ENCODE measurements around the gene KCNC2. TPM values are rescaled to one million over a fixed set of nuclear protein-coding genes. Genes with fewer than 3 reads are reported as not detected.

Gene KCNC2
- polyA plus RNA-seq, 1 donor from 2014 or later = 7.4 TPM

DNA sequence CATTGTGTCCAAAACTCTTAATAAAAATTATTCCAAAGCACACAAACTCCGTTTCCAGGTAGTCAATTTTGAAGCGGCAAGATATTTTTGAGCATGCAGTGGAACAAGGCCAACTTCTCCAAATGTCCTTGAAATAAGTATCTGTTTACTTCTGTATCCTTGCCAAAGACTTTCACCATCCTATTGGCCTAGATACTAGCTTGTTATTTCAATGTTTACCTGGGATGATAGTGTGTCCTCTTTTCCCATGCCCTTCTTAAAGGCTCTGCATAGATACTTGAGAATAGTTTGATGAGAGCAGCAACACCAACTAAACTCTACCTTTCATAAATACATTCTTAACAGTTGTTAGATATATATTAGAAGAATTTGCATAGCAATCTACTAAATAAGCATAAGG lies 160.9 kb downstream of the KCNC2 start:
- Histone ChIP-seq H3K27me3 (ENCODE audit: insufficient read depth, low read depth, low read length) (no peaks in the 10 kb centered on the region), H3K27ac (ENCODE audit: low read length) (no peak overlapping the region), H3K36me3 (ENCODE audit: insufficient read depth, low read length) (no peaks in the 10 kb centered on the region), H4K20me1 (ENCODE audit: insufficient read depth) (no peaks in the 10 kb centered on the region), H3K4me3 (ENCODE audit: low read length) (no peak overlapping the region), H3K9me2 (ENCODE audit: insufficient read depth, low read length) (no peaks in the 10 kb centered on the region), H3K4me2 (ENCODE audit: low read length) (no peak overlapping the region), H3K9ac (ENCODE audit: low read length) (no peak overlapping the region), H3K9me3 (ENCODE audit: low read length) (no peaks in the 10 kb centered on the region), H3K79me2 (replicated peaks; ENCODE audit: insufficient read depth, low read length) (no peaks in the 10 kb centered on the region), H2AFZ (ENCODE audit: low read depth, low read length) (no peak overlapping the region), H3F3A (ENCODE audit: insufficient read depth, low read length, poor library complexity, severe bottlenecking) (no peaks in the 10 kb centered on the region)
- TF ChIP-seq POLR2AphosphoS5 (IDR thresholded peaks at IDR 0.05) (no peak), RAD21 (conservative IDR thresholded peaks at IDR 0.05) (no peak), MXI1 (conservative IDR thresholded peaks at IDR 0.05; ENCODE audit: poor library complexity, severe bottlenecking) (no peak), EZH2 (IDR thresholded peaks at IDR 0.05; ENCODE audit: borderline replicate concordance, insufficient read depth, low read length, poor library complexity, severe bottlenecking) (no peak), TAF1 (IDR thresholded peaks at IDR 0.05; ENCODE audit: low read depth) (no peak), SMC3 (conservative IDR thresholded peaks at IDR 0.05; ENCODE audit: poor library complexity) (no peak), EP300 (conservative IDR thresholded peaks at IDR 0.05; ENCODE audit: poor library complexity, severe bottlenecking) (no peak)
- TF ChIP-seq, protein P1, sequence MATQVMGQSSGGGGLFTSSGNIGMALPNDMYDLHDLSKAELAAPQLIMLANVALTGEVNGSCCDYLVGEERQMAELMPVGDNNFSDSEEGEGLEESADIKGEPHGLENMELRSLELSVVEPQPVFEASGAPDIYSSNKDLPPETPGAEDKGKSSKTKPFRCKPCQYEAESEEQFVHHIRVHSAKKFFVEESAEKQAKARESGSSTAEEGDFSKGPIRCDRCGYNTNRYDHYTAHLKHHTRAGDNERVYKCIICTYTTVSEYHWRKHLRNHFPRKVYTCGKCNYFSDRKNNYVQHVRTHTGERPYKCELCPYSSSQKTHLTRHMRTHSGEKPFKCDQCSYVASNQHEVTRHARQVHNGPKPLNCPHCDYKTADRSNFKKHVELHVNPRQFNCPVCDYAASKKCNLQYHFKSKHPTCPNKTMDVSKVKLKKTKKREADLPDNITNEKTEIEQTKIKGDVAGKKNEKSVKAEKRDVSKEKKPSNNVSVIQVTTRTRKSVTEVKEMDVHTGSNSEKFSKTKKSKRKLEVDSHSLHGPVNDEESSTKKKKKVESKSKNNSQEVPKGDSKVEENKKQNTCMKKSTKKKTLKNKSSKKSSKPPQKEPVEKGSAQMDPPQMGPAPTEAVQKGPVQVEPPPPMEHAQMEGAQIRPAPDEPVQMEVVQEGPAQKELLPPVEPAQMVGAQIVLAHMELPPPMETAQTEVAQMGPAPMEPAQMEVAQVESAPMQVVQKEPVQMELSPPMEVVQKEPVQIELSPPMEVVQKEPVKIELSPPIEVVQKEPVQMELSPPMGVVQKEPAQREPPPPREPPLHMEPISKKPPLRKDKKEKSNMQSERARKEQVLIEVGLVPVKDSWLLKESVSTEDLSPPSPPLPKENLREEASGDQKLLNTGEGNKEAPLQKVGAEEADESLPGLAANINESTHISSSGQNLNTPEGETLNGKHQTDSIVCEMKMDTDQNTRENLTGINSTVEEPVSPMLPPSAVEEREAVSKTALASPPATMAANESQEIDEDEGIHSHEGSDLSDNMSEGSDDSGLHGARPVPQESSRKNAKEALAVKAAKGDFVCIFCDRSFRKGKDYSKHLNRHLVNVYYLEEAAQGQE (IDR thresholded peaks at IDR 0.05; ENCODE audit: borderline replicate concordance) = no peak
- TF ChIP-seq, protein P2, sequence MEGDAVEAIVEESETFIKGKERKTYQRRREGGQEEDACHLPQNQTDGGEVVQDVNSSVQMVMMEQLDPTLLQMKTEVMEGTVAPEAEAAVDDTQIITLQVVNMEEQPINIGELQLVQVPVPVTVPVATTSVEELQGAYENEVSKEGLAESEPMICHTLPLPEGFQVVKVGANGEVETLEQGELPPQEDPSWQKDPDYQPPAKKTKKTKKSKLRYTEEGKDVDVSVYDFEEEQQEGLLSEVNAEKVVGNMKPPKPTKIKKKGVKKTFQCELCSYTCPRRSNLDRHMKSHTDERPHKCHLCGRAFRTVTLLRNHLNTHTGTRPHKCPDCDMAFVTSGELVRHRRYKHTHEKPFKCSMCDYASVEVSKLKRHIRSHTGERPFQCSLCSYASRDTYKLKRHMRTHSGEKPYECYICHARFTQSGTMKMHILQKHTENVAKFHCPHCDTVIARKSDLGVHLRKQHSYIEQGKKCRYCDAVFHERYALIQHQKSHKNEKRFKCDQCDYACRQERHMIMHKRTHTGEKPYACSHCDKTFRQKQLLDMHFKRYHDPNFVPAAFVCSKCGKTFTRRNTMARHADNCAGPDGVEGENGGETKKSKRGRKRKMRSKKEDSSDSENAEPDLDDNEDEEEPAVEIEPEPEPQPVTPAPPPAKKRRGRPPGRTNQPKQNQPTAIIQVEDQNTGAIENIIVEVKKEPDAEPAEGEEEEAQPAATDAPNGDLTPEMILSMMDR (IDR thresholded peaks at IDR 0.05; ENCODE audit: poor library complexity, severe bottlenecking) = no peak

DNA sequence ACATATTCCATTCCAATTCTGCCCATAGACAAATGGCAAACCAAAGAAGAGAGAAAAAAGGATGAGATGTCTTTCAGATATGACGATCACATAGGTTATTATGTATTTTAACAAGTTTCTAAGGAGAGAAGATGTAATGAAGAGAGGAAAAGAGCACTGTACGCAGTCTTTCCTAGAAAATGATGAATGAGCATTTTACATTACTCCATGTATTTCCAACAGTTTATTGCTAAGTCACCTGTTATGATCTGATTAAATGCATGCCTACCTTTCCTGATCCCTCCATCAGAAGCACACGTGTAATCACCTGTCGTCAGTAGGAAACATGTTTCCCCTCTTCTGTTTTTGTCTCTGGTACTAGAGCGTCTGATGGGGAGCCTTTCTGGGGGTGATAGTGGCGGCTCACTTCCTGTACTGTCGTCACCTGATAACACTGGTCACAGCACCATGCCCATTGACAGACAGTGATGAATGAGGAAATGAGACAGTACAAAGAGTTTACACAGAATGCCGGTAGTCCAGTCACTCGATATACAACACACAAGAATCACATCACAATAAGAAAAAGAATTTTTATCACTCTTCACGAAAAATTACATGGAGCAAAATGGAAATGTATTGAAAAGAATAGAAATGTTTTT lies 161.6 kb downstream of the KCNC2 start:
- H3K79me2 ChIP-seq (replicated peaks; ENCODE audit: insufficient read depth, low read length) = no peaks in the 10 kb centered on the region
- H3K9me3 ChIP-seq (ENCODE audit: low read length) = no peaks in the 10 kb centered on the region
- TF ChIP-seq EZH2 (IDR thresholded peaks at IDR 0.05; ENCODE audit: borderline replicate concordance, insufficient read depth, low read length, poor library complexity, severe bottlenecking) = no peak
- no peaks in the 10 kb centered on the region for H4K20me1 ChIP-seq (ENCODE audit: insufficient read depth)
- H3K27me3 ChIP-seq (ENCODE audit: insufficient read depth, low read depth, low read length) = no peaks in the 10 kb centered on the region
- no peak overlapping the region for H3K4me3 ChIP-seq (ENCODE audit: low read length)
- H2AFZ ChIP-seq (ENCODE audit: low read depth, low read length) = no peak overlapping the region
- no peak overlapping the region for H3K9ac ChIP-seq (ENCODE audit: low read length)
- no peaks in the 10 kb centered on the region for H3K9me2 ChIP-seq (ENCODE audit: insufficient read depth, low read length)
- no peak overlapping the region for H3K4me2 ChIP-seq (ENCODE audit: low read length)
- H3K36me3 ChIP-seq (ENCODE audit: insufficient read depth, low read length) = no peaks in the 10 kb centered on the region
- no peak overlapping the region for H3K27ac ChIP-seq (ENCODE audit: low read length)
- no peaks in the 10 kb centered on the region for H3F3A ChIP-seq (ENCODE audit: insufficient read depth, low read length, poor library complexity, severe bottlenecking)
